ENCODE results near the gene RALA.
A peak's percentile ranks its signal among the peaks of the same experiment; 100 is the strongest.
"Not testable (repeated sequence)": the region's sequence is repeated elsewhere in the genome, so short reads cannot be mapped to it uniquely, and the experiment has no call there.

RALA gene

GRCh38 chr7:39727231-39728012, 104.0 kb downstream of the RALA start:
- DNase-seq (ENCODE audit: low read depth in 2 of 2) = no peak

DNA sequence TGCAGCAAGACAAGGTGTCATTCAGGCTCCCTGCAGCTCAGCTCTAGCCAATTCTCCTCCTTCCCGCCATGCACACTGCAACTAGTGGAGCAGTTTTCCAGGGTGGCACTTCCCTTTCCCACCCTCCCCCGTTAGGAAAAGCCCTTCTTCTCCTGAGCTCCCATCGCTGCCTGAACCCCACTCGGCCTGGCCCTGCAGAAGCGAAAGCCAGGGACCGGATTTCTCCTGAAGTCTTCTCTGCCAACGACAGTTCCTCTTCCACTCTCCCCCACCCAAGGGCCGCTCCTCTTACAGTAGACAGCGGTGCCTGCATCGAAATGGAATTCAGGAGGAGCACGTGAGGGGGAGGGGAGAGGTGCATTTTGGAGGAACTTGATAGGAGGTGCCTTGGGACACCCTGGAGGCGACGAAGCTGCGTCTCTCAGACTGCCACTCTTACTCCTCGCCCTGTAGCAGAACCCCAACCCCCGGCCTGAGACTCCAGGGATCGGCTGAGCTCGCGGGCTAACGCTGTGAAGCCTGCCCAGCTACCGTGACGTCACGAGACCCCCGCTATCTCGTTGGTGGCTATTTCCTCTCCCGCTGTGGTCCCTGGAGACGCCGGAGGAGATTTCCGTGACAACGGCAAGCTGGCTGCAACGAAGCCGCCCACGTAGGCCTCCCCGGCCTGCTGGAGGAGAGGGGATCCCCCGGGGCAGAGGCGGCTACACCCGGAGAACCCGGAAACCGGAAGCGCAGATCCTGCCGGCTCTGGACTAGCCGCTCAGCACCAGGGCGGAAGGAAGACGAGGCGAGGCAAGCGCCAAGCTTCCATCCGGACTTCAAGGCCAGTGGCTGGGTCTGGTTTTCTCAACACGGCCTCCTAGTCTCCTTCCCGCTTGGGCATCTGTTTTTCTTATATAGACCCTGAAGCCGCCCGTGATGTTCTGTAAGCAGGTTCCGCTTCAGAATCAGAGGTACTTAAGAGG, 109.7 kb downstream of the RALA start:
- DNase-seq (ENCODE audit: low read depth in 2 of 2) = peak; percentile 87 to 93

- DNase-seq (ENCODE audit: low read depth in 2 of 2) = no peak
Observed at GRCh38 chr7:39733881-39734632, 110.7 kb downstream of the RALA start.

- no peak for DNase-seq (ENCODE audit: low read depth in 2 of 2)
Observed at GRCh38 chr7:39734633-39735004, 111.2 kb downstream of the RALA start.

- DNase-seq (ENCODE audit: low read depth in 2 of 2) = no peak
Observed at GRCh38 chr7:39735903-39736302, 112.5 kb downstream of the RALA start.

GRCh38 chr7:39741942-39742623, 118.7 kb downstream of the RALA start:
- DNase-seq (ENCODE audit: low read depth in 2 of 2) = no peak

DNA sequence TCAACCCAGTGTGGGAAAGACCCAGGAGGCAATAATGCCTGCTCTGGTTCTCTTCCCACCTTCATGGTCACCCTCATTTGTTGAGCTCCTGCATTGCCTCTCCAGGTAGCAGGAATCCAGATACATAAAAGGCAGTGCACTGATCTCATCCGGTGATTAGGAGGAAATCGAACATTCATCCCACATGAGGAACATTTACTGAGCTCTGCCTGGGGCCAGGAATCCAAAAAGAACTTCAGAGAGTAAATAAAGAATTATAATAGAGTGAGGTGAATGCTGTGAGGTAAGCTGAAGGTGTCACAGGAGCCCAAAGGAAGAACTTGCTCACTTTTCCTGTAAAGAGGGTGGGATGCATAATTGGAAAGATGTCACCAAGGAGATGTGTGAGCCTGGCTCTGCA, 121.2 kb downstream of the RALA start:
- no peak for DNase-seq (ENCODE audit: low read depth in 2 of 2)

- DNase-seq (ENCODE audit: low read depth in 2 of 2) = no peak
Observed at GRCh38 chr7:39745320-39745719, 121.9 kb downstream of the RALA start.

GRCh38 chr7:39746103-39746819, 122.9 kb downstream of the RALA start:
- peak in 1 of 2 donors; percentile 34 for DNase-seq (ENCODE audit: low read depth in 2 of 2)

DNA sequence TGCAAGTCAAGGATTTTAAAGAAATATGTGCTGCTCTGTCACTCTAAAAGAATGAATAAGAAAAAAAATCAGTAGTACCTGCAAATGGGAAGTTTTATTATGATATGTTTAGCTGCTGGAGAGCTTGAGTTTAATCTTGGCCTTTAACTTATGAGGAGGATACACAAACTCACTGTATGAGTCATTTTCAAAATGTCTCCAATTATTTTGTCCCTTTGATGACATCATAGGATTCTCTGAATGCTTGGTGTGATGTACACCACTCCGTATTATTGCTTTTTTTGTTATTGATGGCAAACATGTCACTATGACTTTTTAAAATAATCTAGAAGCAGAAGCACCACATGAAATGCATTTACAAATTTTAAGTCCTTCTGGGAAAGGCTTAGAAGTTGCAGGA, 125.8 kb downstream of the RALA start:
- DNase-seq (ENCODE audit: low read depth in 2 of 2) = no peak

DNA sequence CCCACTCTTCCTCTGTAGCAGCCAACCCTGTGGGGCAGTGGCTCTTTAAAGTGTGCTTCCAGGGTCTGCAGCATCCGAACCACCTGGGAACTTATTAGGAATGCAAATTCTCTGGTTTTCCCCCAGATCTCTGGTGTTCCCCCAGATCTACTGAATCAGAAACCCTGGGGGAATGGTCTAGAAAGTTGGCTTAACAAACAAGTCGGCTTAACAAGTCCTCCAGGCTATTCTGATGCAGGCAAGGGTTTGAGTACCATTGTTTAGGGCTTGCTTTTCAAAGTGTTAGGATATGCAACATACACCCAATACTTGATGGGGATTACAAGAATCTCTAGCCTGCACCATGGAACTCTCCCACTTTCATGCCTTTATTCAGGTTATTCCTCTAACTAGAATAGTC, 126.3 kb downstream of the RALA start:
- no peak for DNase-seq (ENCODE audit: low read depth in 2 of 2)

- DNase-seq (ENCODE audit: low read depth in 2 of 2) = no peak
Observed at GRCh38 chr7:39750253-39751077, 127.1 kb downstream of the RALA start.

DNA sequence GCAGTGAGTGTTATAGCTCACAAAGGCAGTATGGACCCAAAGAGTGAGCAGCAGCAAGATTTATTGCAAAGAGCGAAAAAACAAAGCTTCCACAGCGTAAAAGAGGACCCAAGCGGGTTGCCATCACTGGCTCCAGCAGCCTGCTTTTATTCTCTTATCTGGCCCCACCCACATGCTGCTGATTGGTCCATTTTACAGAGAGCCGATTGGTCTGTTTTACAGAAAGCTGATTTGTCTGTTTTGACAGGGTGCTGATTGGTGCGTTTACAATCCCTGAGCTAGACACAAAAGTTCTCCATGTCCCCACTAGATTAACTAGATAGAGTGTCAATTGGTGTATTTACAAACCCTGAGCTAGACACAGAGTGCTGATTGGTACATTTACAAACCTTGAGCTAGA, 129.9 kb downstream of the RALA start:
- DNase-seq (ENCODE audit: low read depth in 2 of 2) = not testable (repeated sequence)

GRCh38 chr7:39753823-39754325, 130.5 kb downstream of the RALA start:
- DNase-seq (ENCODE audit: low read depth in 2 of 2) = no peak

DNA sequence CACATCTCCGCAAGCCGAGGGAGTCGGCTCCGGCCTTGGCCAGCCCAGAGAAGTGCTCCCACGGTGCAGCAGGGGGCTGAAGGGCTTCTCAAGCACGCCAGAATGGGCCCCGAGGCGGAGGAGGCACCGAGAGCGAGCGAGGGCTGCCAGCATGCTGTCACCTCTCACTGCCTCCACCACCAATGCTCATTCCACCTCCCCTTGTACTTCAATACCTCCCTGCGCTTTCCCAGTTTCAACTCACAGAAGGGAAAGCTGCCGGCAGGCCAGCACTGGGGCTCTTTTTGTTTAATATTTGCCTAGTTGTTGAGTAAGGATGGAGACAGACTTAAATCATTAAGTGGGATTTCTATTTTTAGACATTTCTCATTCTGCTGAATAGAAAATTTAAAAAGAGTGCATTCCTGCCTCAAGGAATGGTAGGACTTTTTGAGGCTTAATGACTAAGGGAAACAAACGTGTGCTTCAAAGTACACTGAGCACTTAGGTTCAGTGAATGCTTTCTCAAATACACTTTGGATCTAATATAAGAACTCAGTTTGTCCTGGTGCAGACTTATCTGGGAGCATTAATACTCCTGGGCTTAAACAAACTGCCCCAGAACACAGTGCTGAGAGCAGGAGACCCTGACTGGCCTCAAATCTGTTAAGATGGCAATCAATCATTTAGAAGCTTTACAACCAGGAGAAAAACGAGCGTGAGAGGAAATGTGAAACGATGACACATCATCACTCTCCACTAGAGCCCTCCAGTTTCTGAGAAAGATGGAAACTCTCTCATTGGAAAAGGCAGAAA, 131.2 kb downstream of the RALA start:
- DNase-seq (ENCODE audit: low read depth in 2 of 2) = no peak

DNA sequence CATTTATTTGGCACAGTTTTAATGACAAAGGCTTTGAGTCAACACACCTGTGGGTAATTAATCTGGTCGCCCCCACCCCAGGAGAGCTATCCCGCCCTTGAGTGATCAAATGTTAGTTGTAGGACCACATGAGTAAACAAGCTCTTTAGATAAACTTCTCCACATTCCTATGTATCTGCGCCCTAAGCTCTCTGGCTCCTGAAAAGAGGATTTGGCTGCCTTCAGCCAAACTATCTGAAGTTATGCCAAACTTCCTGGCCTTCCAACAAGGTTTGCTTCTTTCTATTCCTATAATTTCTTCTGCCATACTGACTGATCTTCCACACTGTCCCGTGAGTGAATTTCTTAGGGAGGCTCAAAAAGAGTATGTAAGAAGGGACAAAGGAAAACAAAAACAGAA, 134.2 kb downstream of the RALA start:
- no peak for DNase-seq (ENCODE audit: low read depth in 2 of 2)
